Upper lobe of right lung (tissue), 1 donor: ENCODE measurements around the gene TNFSF13B. TPM values are rescaled to one million over a fixed set of nuclear protein-coding genes. Genes with fewer than 3 reads are reported as not detected.

Experiments
- ATAC-seq: fragments of 200-7000 bp; cut with Tn5 transposase; one replicate; pipeline ENCODE4 v1.9.1; 2020; ENCODE audit warnings: mild to moderate bottlenecking, moderate library complexity
- DNase-seq: peaks from one replicate; pipeline ENCODE4 v3.0.0-alpha.2; 2020
- H3K27ac ChIP-seq: fragments of 200-600 bp; one replicate; pipeline ENCODE4 v1.8.0; 2022
- H3K27me3 ChIP-seq: fragments of 200-600 bp; one replicate; pipeline ENCODE4 v1.8.0; 2022; ENCODE audit warnings: mild to moderate bottlenecking
- H3K36me3 ChIP-seq: fragments of 200-600 bp; one replicate; pipeline ENCODE4 v1.8.0; 2022
- H3K4me1 ChIP-seq: fragments of 200-600 bp; one replicate; pipeline ENCODE4 v1.8.0; 2022
- H3K4me3 ChIP-seq: fragments of 200-600 bp; one replicate; pipeline ENCODE4 v1.8.0; 2022; ENCODE audit warnings: mild to moderate bottlenecking
- H3K9me3 ChIP-seq: fragments of 200-600 bp; one replicate; pipeline ENCODE4 v1.8.0; 2022
- intact Hi-C: fragments of 100-400 bp; cut with DNase I; formaldehyde crosslinking; loops from one replicate; pipeline ENCODE4 v1.11.0; 2022
- total RNA-seq: library from RNA; stranded (reverse); fragmentation: NEBNext Ultra II Directional; extraction: Animal tissue kit (Norgen Biotek cat#: 25700); gene quantifications from one replicate; pipeline ENCODE4 v1.2.1, GENCODE V29; 2021
- TF ChIP-seq, protein P1 (sequence below): fragments of 200-600 bp; IDR thresholded peaks from one replicate; pipeline ENCODE4 v1.8.0; 2022; ENCODE audit warnings: antibody characterized with exemption
- donor health status: DM: no; HTN: yes; CAD: no; lungs with severe emphysema.

Gene TNFSF13B
- total RNA-seq, 1 donor from 2014 or later: 12.2 TPM

DNA sequence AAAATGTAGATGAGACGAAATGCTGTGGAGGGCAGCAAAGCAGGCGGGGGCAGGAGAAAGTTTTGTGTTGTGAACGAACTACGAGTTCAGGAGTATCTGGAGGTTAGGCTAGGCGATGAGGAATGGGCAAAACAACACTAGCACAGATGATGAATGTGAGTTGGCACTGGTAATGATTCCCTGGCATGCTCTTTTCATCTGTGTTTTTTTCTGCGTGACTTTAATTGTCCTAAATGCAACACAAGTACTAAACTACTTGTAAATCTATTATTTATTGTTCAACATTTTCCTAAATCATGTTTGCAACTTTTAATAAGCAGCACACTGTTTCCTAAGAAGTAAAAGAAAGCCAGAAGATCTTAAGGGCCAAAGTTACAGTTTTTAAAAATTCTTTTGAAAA, 19.2 kb downstream of the TNFSF13B start:
- H3K27me3 ChIP-seq: no peaks in the 10 kb centered on the region
- intact Hi-C loops: no loop called here
- H3K4me1 ChIP-seq: no peaks in the 10 kb centered on the region
- ATAC-seq (no peak), DNase-seq (no peak)
- TF ChIP-seq, protein P1, sequence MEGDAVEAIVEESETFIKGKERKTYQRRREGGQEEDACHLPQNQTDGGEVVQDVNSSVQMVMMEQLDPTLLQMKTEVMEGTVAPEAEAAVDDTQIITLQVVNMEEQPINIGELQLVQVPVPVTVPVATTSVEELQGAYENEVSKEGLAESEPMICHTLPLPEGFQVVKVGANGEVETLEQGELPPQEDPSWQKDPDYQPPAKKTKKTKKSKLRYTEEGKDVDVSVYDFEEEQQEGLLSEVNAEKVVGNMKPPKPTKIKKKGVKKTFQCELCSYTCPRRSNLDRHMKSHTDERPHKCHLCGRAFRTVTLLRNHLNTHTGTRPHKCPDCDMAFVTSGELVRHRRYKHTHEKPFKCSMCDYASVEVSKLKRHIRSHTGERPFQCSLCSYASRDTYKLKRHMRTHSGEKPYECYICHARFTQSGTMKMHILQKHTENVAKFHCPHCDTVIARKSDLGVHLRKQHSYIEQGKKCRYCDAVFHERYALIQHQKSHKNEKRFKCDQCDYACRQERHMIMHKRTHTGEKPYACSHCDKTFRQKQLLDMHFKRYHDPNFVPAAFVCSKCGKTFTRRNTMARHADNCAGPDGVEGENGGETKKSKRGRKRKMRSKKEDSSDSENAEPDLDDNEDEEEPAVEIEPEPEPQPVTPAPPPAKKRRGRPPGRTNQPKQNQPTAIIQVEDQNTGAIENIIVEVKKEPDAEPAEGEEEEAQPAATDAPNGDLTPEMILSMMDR: no peak
- no peaks in the 10 kb centered on the region for H3K36me3 ChIP-seq
- H3K9me3 ChIP-seq: no peaks in the 10 kb centered on the region
- no peak overlapping the region for H3K4me3 ChIP-seq
- H3K27ac ChIP-seq: no peak overlapping the region

DNA sequence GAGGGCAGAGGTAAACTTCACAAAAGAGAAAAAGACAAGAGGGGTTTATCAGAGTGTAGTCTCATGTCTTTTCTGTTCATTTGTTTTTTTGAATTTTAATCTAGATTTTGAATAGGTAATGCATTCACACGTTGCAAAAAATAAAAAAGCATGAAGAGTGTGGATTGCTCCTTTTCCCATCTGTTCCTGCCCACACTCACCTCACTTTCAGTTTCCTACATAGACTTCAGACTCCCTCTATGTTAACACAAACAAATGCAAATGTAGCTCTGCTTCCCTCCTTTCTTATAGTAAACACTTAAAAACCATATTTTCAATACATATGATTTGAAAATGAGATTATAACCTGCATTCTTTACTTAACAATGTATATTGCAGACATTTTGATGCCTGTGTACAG, 20.3 kb downstream of the TNFSF13B start:
- Histone ChIP-seq H3K4me3 (no peak overlapping the region), H3K27me3 (no peaks in the 10 kb centered on the region), H3K36me3 (no peaks in the 10 kb centered on the region), H3K27ac (no peak overlapping the region), H3K9me3 (no peaks in the 10 kb centered on the region), H3K4me1 (no peaks in the 10 kb centered on the region)
- DNase-seq (no peak), ATAC-seq (no peak)
- intact Hi-C loops: no loop called here
- TF ChIP-seq, protein P1: no peak

DNA sequence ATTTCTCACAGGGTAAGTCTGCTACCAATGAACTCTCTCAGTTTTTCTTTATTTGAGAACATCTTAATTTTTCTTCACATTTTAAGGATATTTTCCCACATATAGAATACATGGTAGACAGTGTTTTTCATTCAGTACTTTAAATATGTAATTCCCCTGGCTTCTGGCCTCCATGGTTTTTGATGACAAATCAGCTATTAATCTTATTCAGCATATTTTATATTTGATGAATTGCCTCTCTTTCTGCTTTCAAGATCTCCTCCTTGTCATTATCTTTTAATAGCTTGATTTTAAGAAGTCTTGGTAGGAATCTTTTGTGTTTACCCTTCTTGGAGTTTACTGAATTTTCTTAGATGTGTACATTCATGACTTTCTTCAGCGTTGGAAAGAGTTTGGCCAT, 27.6 kb downstream of the TNFSF13B start:
- H3K27ac ChIP-seq: no peak overlapping the region
- TF ChIP-seq, protein P1: no peak
- ATAC-seq (no peak), DNase-seq (no peak)
- H3K9me3 ChIP-seq: no peaks in the 10 kb centered on the region
- intact Hi-C loops: no loop called here
- no peaks in the 10 kb centered on the region for H3K27me3 ChIP-seq
- H3K36me3 ChIP-seq: no peaks in the 10 kb centered on the region
- H3K4me1 ChIP-seq: no peaks in the 10 kb centered on the region
- no peak overlapping the region for H3K4me3 ChIP-seq

DNA sequence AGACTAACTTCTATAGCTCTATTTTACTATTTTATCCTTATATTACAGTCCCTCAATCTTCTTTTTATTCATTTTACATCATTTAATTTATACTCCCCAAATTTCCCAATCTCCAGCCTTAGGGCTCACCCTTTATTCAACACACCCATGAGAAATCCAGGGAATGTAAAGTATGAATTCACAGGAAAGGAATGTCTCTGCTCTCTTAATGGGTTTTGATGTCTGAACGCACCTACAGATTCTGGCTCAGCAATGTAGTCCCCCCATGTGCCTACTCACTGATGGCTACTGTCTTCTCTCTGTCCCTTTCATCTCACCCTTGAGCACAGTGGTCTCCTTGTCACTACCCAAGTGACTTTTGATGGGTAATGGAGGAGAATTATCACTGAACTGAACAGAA, 32.8 kb downstream of the TNFSF13B start:
- Histone ChIP-seq H3K9me3 (no peaks in the 10 kb centered on the region), H3K27me3 (no peaks in the 10 kb centered on the region), H3K4me1 (no peaks in the 10 kb centered on the region), H3K27ac (no peak overlapping the region), H3K36me3 (no peaks in the 10 kb centered on the region), H3K4me3 (no peak overlapping the region)
- ATAC-seq: no peak
- intact Hi-C loops: no loop called here
- DNase-seq: no peak
- TF ChIP-seq, protein P1: no peak

DNA sequence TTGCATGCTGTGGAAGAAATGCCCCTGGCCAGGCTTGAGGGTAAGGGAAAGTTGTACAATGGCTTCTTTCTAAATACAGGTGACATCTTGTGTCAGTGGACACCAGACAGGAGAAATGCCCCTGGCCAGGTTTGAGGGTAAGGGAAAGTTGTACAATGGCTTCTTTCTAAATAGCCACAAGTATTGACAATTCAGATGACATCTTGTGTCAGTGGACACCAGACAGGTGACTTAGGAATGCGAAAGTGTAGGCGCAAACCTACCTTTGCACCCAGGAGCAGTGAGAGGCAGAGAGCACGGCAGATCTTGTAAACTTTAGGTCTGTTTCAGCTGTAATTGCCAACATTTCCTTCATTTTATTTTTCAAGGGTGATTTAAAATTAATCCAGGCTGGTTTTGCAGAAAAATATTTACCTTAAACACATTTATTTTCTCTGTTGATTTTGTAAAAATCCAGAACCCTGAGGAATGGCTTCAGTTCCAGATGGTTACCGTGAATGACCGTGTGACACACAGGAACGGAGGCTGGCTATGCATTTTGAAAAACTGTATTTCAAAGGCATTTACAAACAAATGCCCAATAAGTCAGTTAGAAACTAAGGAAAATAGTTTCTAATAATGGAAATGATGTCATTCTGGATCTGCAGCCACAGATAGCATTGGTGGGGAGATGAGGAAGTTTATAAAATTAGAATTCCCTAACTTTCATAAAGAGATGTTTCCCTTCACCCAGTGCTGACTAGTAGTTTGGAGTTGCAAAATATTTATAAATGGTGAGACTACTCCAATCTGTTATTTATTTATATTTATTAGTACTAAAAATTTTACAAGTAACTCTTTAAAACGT, 34.9 kb downstream of the TNFSF13B start:
- Histone ChIP-seq H3K27me3 (no peaks in the 10 kb centered on the region), H3K9me3 (no peaks in the 10 kb centered on the region), H3K27ac (no peak overlapping the region), H3K4me3 (no peak overlapping the region), H3K4me1 (no peaks in the 10 kb centered on the region), H3K36me3 (no peaks in the 10 kb centered on the region)
- TF ChIP-seq, protein P1: no peak
- intact Hi-C loops: no loop called here
- ATAC-seq (no peak), DNase-seq (no peak)
